ENCODE measurements around the gene PSMB11. TPM values are rescaled to one million over a fixed set of nuclear protein-coding genes. Genes with fewer than 3 reads are reported as not detected.
"Not testable (repeated sequence)": the region's sequence is repeated elsewhere in the genome, so short reads cannot be mapped to it uniquely, and the experiment has no call there.

PSMB11 gene
- total RNA-seq, 1 experiment from 2014 or later, result not detected

GRCh38 chr14:23009939-23010726, 31.9 kb upstream of the PSMB11 start, which contains the start of gene C14orf93:
Gene C14orf93 (minus strand): TSS chr14:23010143. CDS start chr14:22999023, 11,120 bp downstream.
- in situ Hi-C loops (cut with HindIII; ENCODE audit: low sequenced_read_pairs), result no loop called here
- DNase-seq (ENCODE audit: low spot score), result peak; percentile 83

DNA sequence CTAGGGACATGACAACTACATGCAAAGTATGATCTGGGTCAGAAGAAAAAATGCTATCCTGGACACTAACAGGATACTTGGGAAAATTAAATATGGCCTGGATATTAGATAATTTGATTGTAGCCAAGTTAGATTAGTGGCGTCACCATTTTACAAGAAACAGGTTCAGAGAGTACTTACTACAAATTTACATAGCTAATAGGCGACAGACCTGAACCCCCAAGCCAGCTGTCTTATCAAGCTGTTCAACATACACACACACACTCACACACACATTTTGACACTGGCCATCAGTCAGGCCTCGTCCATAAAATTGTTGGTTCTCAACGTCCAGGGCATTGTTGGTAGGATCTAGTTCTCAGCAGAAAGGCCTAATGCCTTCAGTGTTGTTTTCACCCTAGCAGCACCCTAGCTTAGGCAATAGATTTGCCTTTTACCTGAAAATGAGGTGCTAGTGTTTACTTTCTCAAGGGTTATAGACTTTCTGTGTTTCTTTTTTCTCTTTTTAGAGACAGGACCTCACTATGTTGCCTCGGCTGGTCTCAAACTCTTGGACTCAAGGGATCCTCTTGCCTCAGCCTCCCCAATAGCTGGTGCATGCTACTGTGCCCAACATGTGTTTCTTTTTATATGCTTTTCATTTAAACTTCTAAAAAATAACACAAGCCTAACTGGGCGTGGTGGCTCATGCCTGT, 28.8 kb upstream of the PSMB11 start:
- DNase-seq (ENCODE audit: low spot score), result no peak
- in situ Hi-C loops (cut with HindIII; ENCODE audit: low sequenced_read_pairs), result no loop called here

DNA sequence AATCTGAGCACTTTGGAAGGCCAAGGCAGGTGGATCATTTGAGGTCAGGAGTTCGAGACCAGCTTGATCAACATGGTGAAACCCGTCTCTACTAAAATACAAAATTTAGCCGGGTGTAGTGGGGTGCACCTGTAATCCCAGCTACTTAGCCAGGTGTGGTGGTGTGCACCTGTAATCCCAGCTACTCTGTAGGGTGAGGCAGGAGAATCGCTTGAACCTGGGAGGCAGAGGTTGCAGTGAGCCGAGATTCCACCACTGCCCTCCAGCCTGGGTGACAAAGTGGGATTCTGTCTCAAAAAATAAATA, 28.3 kb upstream of the PSMB11 start:
- in situ Hi-C loops (cut with HindIII; ENCODE audit: low sequenced_read_pairs); DNase-seq (ENCODE audit: low spot score): not testable (repeated sequence)

GRCh38 chr14:23015618-23016017, 26.4 kb upstream of the PSMB11 start:
- DNase-seq (ENCODE audit: low spot score), result no peak
- in situ Hi-C loops (cut with HindIII; ENCODE audit: low sequenced_read_pairs), result no loop called here

DNA sequence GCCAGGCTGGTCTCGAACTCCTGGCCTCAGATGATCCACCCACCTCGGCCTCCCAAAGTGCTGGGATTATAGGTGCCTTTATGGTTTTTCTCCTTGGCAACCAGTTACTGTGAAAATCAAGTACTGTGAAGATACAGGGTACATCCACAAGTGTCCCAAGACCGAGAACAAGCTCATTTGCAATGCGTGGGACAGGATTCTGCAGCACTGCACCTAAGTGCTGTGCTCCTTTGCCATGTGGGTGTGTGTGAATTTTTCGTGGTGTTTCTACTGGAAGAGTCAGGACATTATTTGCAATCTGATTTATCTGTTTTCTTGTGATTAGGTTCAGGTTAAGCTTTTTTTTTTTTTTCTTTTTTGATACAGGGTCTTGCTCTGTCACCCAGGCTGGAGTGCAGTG, 24.9 kb upstream of the PSMB11 start:
- in situ Hi-C loops (cut with HindIII; ENCODE audit: low sequenced_read_pairs), result no loop called here
- DNase-seq (ENCODE audit: low spot score), result no peak

DNA sequence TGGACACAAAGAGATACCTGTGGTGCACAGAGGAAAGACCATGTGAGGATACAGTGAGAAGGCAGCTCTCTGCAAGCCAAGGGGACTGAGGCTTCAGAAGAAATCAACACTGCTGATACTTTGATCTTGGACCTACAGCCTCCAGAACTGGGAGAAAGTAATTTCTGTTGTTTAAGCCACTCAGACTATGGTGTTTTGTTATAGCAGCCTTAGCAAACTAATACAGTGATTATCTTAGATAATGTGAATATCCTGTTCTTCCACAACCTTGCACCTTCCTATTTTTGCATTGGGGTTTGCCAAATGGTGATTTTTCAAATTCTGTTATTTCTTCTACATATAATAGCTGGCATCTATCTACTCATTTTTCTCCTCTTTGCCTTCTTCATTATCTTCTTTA, 23.9 kb upstream of the PSMB11 start:
- in situ Hi-C loops (cut with HindIII; ENCODE audit: low sequenced_read_pairs), result no loop called here
- DNase-seq (ENCODE audit: low spot score), result no peak

DNA sequence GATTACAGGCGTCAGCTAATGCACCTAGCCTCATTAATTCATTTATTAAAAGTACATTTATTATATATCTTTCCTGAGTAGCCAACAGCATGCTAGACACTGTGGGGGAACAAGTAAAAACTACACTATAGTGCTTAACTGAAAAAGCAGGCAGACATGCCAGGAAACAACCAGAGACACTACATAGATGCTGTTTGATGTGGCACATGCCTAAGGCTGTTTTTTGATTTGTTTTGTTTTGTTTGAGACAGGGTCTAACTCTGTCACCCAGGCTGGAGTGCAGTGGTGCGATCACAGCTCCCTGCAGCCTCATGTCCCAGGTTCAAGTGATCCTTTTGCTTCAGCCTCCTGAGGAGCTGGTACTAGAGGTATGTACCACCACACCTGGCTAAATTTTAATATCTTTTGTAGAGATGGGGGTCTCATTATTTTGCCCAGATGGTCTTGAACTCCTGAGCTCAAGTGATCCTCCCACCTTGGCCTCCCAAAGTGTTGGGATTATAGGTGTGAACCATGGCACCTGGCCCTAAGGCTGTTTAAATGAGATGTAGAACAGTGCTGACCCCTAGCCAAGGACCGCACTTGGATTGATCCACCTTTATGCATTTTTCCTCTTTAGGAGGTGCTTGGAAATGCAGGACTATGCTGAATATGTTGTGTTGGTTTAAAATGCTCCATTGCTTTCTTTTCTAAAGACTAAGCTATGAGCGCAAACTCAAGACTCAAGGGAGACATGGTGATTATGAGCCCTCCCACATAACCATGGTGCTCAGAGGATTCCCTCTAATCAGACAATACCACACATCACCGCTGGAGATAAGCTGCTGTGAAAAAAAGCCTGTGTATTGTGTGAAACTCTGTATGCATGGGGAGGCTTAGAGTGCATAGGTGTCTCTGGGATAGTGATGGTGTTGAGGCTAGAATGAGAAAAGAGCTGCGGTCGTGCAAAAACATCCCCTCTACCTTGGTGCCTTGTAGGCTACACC, 21.6 kb upstream of the PSMB11 start:
- in situ Hi-C loops (cut with HindIII; ENCODE audit: low sequenced_read_pairs), result no loop called here
- DNase-seq (ENCODE audit: low spot score), result no peak

- no peak for DNase-seq (ENCODE audit: low spot score)
- in situ Hi-C loops (cut with HindIII; ENCODE audit: low sequenced_read_pairs), result no loop called here
Observed at GRCh38 chr14:23021434-23021833, 20.6 kb upstream of the PSMB11 start.

DNA sequence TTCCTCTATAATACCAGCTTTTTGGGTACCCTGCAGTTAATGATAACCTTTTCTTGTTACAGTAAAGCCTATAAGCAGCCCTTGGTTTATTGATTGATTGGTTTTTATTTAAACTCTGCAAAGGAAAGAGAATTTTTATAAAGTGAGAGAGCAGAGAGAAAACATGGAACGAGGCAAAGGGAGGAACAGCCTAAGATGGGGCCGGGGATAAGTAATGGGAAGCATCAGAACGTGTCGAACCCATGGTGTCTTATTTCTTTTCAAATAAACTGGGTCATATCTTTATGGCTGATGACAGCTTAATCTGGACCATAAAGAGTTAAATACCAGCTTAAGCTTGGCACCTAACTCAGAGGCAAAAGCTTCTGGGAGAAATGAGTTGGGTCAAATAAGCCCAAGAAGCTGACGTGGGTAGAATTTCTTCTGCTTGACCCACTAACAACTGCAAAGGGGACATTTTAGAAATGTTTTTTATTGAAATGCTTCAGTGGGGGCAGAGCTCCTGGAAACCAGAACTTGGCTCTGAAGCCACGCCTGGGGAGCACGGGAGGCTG, 20.0 kb upstream of the PSMB11 start:
- no peak for DNase-seq (ENCODE audit: low spot score)
- in situ Hi-C loops (cut with HindIII; ENCODE audit: low sequenced_read_pairs), result no loop called here

GRCh38 chr14:23023022-23023794, 18.8 kb upstream of the PSMB11 start:
- in situ Hi-C loops (cut with HindIII; ENCODE audit: low sequenced_read_pairs), result no loop called here
- DNase-seq (ENCODE audit: low spot score), result no peak

DNA sequence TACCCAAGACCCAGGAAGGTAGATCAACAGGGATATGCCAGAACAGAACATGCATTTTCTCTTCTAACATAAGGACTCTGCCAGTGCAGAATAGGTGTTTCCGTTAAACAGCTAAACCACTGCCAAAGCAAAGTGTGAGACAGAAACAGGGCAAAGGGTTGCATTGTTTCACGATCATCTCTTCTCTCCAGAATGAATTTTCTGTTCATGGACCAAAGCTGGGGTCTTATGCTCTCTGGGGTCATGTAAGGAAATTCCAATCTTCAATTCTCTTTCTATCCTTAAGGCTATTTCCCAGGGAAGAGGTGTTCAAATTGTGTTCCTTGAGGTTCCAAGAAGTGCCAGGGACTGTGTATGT, 18.2 kb upstream of the PSMB11 start:
- DNase-seq (ENCODE audit: low spot score), result no peak
- in situ Hi-C loops (cut with HindIII; ENCODE audit: low sequenced_read_pairs), result no loop called here

- DNase-seq (ENCODE audit: low spot score), result no peak
- in situ Hi-C loops (cut with HindIII; ENCODE audit: low sequenced_read_pairs), result no loop called here
Observed at GRCh38 chr14:23024612-23025075, 17.4 kb upstream of the PSMB11 start.

- no peak for DNase-seq (ENCODE audit: low spot score)
- in situ Hi-C loops (cut with HindIII; ENCODE audit: low sequenced_read_pairs), result no loop called here
Observed at GRCh38 chr14:23025151-23025814, 16.7 kb upstream of the PSMB11 start.

GRCh38 chr14:23028799-23029198, 13.2 kb upstream of the PSMB11 start:
- no peak for DNase-seq (ENCODE audit: low spot score)
- in situ Hi-C loops (cut with HindIII; ENCODE audit: low sequenced_read_pairs), result no loop called here

DNA sequence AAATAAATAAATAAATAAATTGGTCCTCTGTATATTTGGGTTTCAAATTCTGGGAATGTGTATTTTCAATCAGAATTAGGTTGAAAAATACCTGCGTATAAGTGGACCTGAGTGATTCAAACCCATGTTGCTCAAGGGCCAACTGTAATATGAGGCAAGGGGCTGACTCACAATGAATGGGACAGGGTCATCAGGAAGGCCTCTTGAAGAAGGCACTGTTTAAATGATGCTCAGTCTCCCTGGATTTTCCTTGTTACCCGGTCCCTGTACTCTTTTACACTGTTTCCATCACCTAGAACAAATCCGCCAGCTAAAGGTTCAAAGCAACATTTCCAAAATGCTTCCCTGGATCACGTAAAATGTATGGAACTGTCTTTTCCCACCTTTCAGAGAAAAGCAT, 11.1 kb upstream of the PSMB11 start:
- DNase-seq (ENCODE audit: low spot score), result no peak
- in situ Hi-C loops (cut with HindIII; ENCODE audit: low sequenced_read_pairs), result no loop called here

GRCh38 chr14:23033251-23033727, 8.7 kb upstream of the PSMB11 start:
- in situ Hi-C loops (cut with HindIII; ENCODE audit: low sequenced_read_pairs), result no loop called here
- DNase-seq (ENCODE audit: low spot score), result no peak

DNA sequence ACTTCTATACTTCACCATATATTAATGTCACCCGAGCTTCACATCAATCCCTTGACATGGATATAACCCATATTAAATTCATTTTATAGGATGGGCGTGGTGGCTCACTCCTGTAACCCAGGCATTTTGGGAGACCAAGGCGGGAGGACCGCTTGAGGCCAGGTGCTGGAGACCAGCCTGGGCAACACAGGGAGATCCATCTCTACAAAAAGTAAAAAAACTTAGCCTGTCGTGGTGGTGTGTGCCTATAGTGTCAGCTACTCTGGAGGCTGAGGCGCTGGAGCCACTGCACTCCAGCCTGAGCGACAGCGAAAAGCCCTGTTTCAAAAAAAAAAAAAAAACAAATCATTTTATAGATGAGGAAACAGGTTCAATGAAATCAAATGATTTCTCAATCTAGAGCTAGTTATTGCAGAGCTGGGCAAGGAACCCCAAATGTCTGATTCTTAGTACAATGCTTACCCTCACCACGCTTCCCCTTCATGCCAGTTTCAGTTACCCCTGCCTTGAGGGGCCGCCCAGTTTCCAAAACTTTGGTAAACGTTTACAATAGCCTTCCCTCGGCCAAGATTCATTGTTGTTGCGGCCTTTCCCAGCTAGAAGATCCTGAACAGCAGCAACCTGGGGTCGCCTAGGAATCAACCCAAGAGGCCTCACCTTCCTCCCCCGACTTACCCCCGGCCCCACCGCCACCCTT, 8.1 kb upstream of the PSMB11 start:
- in situ Hi-C loops (cut with HindIII; ENCODE audit: low sequenced_read_pairs), result no loop called here
- no peak for DNase-seq (ENCODE audit: low spot score)

Measured in G401 (cell line).